ENCODE measurements around the gene UBE2E2.

The UBE2E2 gene

DNA sequence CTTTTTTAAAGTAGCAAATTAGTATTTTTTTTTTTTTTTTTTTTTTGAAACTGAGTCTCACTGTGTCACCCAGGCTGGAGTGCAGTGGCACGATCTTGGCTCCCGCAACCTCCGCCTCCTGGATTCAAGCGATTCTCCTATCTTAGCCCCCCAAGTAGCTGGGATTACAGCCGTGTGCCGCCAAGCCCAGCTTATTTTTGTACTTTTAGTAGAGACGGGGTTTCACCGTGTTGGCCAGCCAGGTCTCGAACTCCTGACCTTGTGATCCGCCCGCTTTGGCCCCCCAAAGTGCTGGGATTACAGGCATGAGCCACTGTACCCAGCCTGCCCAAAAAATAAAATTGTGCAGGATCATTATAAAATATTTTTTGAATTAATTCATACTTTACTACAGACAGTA, 330.5 kb downstream of the UBE2E2 start:
- DNase-seq (ENCODE audit: low read depth, low spot score) = no peak

DNA sequence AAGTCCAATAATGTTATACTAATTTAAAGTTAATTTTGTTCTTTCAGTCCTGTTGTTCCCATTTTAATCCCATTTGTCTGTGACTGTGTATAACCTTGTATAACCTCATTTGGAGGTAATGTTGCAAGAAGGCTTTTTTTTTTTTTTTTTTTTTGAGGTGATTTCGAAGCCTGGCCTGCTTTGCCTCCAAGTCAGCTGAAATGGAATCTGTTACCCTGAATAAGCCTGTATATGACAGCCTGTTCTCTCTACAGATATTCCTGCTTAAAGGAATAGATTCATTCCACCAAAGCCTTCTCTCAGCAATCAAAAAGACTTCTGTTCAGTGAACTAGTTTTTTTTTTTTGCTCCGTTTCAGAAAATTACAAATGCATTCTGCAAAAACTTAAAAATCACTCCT, 330.9 kb downstream of the UBE2E2 start:
- no peak for DNase-seq (ENCODE audit: low read depth, low spot score)

DNA sequence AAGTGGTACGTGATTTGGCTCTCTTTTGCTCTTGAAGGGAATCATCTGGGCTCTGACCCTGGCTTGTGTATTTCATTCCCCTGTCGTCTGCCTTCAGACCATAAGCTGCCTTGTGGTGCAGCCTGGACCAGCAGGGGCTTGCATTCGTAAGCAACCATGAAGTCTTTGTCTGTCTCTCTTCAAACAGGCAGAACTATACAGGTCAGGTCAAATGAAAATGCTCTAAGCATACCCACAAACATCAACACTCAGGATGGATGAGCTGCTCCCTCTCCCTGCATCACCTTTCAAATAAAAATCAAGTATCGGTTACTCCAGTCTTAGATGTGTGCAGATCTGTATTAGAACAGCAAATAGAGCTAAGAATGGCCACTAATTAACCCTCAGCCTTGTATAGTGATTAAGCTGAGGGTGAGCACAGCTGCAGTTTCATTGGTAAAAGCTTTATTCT, 334.0 kb downstream of the UBE2E2 start:
- no peak for DNase-seq (ENCODE audit: low read depth, low spot score)

DNA sequence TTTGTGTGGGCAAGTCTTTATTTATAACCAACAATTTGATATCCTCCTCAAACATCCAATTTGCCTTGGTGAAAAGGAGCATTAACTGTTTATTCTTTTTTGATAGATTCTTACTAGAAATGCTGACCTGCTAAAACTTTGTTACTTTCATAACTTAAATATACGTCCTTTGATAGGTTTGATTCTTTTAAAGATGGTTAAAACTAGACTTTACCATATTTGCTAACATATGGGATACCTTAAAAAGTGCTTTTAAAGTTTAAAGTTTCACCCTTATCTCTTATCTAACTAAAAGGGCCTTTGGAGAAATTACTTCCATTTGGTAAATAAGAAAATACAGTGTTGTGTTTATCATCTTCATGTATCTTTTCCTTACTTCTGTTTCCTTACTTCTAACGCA, 336.1 kb downstream of the UBE2E2 start:
- DNase-seq (ENCODE audit: low read depth, low spot score) = no peak

DNA sequence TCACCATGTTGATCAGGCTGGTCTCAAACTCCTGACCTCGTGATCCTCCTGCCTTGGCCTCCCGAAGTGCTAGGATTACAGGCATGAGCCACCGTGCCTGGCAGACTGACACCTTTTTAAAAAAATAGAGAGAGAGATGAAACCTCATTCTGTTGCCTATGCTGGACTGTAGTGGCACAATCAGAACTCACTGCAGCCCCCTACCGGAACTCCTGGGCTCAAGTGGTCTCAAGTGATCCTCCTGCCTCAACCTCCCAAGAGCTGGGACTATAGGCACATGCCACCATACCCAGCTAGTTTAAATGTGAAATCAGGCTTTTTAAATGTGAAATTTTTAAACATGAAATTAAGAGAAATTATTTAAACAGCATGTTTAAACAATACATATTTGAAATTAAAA, 337.5 kb downstream of the UBE2E2 start:
- DNase-seq (ENCODE audit: low read depth, low spot score) = no peak

DNA sequence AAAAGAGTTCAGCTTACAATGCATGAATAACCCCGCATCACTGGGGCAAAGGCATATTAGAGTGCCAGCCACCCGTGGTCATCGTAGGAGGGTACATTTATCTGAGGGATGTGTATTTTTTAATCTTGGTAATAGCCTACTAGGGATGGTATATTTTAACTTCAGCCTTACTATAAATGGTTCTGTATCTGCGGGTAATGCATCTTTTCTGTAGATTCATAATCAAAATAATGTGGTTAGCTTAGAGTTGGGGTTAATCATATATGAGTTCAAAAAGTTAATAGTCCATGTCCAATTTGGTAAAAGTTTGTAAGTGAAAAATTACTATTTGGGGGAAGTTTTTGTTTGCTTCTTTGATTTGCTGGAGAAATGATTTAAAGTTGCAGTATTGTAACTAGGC, 339.0 kb downstream of the UBE2E2 start:
- no peak for DNase-seq (ENCODE audit: low read depth, low spot score)

DNA sequence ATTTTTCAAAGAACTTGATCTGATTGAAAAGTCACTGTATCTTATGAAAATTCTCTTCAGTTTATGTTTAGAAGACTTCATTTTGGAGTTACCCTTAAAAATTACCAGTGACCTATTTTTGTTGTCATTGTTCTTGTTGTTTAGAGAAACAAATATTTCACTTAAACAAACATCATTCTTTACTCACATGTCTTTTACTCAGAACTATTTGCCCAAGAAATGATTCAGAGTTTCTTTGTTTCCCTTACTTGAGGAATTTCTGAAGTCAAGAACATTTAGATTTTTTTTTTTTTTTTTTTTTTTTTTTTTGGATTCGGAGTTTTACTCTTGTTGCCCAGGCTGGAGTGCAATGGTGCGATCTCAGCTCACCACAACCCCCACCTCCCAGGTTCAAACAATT, 343.1 kb downstream of the UBE2E2 start:
- DNase-seq (ENCODE audit: low read depth, low spot score) = no peak

DNA sequence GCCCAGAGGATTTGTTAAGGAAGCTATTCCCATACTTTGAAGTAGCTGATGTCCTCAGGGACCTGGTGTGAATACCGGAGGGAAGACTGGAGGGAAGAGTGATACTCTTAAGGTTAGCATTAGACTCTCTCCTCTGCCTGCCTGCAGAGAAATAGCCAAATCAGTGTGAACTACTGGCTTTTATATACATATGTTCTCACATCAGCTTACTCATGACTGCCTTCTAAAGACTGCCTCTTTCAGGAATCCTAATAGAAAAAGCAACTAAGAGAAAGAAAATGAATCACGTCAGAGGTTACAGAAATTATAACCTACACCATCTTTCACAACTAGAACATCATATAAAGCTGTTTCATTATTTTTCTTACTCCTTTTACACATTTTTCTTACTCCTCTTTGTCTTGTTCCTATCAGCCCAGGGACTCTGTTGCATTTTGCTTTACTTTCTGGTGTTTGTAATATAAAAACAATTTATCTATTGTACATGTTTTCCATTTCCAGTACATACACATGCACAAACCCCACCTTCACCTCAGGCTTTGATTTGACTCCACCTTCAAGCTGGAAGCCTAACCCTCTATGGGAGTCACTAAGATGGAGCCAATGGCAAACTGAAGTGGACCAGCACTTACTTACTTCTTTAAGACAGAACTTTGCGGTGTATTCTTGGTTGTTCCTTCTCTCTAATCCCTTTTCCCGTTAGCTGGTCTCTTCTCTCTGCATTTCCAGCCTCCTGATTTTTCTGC, 345.0 kb downstream of the UBE2E2 start:
- DNase-seq (ENCODE audit: low read depth, low spot score) = no peak

DNA sequence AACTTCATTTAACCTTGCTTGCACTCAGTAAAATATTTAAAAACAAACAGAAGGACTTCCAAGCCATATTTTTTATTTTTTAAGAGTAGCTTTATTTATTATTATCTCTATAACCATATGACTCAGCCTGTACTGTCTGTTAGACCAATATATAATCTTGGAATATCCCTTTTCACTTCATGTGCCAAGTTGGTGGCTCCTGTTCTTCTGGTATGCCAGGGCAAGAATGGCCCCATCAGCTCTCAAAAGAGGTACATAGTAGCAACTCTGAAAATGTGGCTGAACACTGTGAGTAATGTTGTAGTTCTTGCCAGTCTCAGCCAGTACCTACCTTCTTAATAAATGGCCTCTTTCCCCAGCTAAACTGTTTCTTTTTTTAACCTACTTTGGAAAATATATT, 345.6 kb downstream of the UBE2E2 start:
- no peak for DNase-seq (ENCODE audit: low read depth, low spot score)

DNA sequence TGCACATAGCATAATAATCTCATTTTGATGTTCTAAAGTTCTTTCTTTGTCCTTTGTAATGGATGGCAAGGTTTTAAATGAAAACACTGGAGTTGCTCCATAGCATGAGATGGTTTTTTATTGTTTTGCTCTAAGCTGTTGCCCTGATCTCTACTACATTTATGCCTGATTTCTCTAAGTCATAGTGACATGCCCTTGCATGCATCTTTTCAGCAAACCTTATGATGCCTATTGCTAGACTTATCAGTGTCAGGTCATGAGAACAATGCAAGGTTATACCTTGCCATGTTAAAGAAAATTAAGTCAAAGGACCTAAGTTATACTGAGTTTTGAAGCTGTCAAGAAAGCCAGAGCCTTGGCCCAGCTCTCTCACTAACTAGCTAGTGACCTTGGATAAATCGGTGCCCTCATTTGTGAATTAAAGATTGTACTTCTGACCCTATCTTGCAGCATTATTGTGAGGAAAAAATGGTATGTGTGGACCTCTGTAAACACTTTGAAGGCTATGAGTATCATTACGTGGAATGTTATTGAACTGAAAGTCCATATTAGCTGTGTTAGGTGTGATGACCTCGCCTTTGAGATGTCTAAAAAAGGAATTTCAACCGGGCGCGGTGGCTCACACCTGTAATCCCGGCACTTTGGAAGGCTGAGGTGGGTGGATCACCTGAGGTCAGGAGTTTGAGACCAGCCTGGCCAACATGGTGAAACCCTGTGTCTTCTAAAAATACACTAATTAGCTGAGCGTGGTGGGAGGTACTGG, 346.2 kb downstream of the UBE2E2 start:
- no peak for DNase-seq (ENCODE audit: low read depth, low spot score)

DNA sequence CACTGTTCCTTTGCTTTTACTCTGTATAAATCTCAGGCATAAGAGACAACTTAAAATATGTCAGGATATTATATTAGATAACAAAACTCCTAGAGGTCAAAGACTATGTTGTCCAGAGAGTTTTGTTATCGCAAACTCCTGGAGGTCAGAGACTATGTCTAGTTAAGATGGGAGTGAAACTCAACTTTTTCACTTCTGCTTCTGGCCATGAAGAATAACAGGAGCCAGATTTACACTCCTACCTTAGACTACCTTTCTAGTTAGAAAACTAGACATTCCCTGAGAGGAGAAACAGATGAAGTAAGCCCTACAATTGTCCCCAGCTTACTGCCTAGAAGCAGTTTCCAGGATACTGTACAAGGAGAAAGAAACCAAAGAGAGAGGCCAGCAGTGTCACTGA, 347.3 kb downstream of the UBE2E2 start:
- DNase-seq (ENCODE audit: low read depth, low spot score) = no peak

DNA sequence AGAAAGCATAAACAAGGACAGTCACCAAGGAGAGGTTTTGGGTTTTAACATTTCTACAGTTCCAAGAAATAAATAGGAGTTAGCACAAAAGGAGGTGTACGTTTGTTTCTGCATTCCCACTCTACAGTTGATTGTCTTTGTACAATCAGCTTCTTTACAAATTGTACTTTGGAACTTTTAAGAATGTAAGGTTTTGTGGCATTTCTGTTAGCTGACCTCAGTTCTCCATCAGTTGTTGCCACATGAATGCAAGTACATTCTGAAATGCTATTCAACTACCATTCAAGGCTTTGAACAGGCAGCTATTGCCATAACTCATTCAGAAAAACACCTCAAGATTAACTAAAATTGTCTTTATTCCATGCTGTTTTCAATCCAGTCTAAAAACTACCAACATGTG, 349.4 kb downstream of the UBE2E2 start:
- no peak for DNase-seq (ENCODE audit: low read depth, low spot score)

DNA sequence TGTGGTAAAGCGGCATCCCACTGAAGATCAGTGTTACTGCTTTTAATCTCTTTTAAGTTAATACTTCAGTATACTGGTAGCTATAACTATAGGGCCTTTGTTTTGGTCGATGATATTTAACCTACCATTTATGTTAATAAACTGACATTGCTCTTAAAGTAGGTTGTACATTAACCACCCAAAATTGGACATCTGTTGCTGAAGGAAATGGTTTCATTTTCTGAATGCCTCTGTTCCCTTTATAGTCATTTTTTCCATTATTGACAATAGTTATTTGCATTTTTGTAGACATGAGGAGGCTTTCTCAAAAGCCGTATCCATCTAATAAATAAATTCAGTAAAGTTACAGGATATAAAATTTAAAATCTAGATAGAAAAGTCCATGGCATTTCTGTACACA, 350.2 kb downstream of the UBE2E2 start:
- no peak for DNase-seq (ENCODE audit: low read depth, low spot score)

DNA sequence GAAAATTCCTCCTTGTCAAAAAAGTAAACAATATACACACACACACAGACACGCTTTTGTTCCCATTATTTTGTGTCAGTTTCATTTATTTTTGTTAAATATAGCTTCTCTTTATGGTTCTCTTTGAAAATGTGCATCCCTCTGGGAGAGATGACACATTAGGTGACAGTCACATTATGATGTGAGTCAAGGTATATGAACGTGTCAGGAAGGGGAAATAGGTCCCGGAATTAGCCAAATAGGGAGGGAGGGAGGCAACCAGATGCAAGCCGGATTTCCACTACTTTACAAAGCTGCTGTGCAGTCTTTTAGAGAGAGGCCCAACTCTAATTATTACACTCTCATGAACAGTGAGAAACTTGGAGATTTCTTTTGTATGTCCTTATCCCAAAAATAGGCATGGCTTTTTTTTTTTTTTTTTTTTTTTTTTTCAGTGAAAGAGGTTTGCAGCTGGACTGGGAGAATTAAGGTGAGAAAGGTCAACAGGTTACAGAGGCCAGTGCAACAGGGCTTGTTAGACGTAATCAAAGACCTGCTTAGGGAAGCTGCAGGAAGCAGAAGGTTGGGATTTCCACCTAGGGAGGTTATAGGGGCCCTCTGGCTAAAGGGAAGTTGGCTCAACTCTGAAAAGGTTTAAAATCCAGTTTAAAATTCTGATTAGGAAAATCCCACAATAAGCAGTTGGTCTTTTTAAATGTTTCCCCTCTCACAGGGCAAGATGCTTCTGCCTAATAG, 362.1 kb downstream of the UBE2E2 start:
- no peak for DNase-seq (ENCODE audit: low read depth, low spot score)

DNA sequence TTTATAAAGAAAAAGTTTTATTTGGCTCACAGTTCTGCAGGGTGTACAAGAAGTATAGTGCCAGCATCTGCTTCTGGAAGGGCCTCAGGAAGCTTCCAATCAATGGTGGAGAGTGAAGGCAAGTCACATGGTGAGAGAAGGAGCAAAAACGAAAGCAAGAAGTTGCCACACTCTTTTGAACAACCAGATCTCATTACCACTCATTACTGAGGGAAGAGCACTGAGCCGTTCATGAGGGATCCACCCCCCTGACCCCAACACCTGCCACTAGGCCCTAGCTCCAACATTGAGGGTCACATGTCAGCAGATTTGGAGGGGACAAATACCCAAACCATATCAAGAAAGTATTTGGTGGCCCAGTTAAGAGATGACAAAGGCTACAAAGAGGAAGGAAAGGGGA, 363.4 kb downstream of the UBE2E2 start:
- DNase-seq (ENCODE audit: low read depth, low spot score) = no peak

DNA sequence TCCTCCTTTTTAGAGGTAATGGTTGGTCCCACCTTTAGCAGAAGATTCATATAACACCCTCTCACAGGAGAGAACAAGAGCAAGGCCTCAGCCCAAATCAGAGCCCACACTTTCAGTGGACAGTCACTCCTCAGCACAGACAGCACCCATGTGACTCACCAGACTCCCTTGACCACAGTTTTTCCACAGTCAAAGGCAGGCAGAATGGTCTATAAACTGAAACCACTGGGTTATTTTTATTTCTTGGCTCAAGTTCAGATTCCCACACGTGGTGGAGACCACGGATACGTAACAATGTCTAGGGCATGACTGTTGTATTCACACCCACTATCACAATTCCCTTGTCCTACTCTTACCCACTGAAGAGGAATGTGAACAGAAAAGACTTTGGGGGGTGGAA, 364.8 kb downstream of the UBE2E2 start:
- DNase-seq (ENCODE audit: low read depth, low spot score) = no peak

DNA sequence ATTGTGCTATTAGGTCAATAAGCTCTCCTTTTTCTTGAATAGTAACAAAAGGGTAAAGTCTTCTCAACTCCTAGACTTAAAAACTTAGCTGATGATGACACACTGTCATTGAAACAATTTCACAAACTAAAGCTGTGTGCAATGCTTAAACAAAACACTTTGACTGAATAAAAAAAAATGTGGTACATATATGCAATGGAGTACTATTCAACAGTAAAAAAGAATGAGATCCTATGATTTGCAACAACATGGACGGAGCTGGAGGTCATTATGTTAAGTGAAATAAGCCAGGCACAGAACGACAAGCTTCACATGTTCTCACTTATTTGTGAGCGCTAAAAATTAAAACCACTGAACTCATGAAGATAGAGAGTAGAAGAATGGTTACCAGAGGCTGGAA, 370.7 kb downstream of the UBE2E2 start:
- no peak for DNase-seq (ENCODE audit: low read depth, low spot score)

DNA sequence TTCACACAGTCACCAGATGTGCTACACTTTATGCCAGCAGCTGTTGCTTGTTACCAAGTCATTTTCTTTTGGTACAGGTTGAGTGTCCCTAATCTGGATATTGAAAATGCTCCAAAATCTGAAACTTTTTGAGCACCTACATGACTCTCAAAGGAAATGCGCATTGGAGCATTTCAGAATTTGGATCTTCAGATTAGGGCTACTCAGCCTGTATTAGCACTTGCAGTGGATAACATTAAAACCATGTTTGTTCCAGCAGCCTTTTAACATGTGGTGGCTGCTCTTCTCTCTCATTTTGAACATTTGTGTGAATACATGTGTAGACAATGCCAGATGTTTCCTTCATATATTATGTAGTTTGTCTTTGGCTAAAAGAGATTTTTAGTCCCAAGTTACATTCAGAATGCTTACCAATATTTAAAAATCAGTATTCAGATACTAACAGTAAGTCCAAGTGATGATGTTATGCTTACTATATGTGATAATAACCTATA, 371.7 kb downstream of the UBE2E2 start:
- DNase-seq (ENCODE audit: low read depth, low spot score) = no peak

DNA sequence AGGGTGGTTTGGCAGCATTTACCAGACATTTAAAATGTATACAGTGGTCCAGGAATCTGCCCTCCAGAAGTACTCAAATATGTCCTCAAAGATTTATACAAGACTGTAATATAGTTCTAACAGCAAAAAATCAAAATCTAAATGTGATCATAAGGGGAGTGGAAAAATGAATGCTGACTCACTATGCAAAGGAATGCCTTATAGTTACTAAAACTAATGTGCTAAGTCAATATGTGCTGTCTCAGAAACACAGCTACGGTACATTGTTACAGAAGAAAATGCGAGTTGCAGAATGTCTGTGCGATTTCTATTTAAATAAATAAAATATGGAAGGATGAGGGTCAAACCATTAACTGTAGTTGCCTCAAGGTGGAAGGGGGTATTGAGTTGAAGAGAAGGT, 372.6 kb downstream of the UBE2E2 start:
- DNase-seq (ENCODE audit: low read depth, low spot score) = no peak

DNA sequence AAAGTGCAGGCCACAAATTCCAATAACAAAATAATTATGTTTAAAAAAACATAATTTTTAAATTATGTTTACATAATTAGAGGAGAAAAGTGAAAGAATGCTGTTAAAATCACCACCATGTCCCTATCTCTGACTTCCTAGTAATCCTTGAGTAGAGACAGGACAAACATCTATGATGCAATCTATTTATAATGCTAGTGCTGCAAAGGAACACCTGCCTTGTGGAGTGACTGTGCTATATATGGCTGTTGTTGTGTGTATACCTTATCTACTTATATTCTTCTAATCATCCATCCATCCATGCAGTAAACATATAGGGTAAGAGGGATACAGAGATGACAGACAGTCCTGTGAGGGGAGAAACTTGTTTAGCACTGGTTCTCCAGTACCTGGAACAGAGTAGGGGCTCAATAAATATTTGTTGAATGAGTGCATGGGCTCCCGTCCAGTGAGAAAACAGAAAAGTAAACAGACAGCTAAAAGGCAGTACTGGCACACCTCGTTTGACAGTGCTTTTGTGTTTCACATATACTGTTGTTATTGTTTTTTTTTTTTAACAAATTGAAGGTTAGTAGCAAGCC, 373.3 kb downstream of the UBE2E2 start:
- no peak for DNase-seq (ENCODE audit: low read depth, low spot score)

DNA sequence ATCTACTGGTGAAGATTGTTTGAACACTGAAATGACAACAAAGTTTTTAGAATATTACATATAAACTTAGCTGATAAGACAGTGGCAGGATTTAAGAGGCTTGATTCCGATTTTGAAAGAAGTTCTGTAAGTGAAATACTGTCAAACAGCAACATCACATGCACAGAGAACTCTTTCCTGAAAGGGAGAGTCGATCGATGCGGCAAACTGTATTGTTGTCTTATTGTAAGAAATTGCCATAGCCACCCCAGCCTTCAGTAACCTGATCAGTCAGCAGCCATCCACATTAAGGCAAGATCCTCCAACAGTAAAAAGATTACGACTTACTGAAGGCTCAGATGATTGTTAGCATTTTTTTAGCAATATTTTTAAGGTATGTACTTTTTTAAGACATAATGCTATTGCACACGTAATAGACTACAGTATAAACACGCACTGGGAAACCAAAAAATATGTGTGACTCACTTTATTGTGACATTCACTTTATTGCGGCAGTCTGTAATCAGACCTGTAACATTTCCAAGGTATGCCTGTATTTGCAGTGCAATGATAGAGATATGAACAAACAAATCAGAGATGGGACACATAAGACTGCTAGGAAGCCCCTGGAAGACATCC, 377.1 kb downstream of the UBE2E2 start:
- no peak for DNase-seq (ENCODE audit: low read depth, low spot score)

Data from activated CD4-positive, CD25-positive, alpha-beta regulatory T cell treated with anti-CD3 and anti-CD28 coated beads, Interleukin-2, amount 50 U/mL, for 16 hours (primary cell).